ENCODE data around the gene FBXO24.

FBXO24 gene

DNA sequence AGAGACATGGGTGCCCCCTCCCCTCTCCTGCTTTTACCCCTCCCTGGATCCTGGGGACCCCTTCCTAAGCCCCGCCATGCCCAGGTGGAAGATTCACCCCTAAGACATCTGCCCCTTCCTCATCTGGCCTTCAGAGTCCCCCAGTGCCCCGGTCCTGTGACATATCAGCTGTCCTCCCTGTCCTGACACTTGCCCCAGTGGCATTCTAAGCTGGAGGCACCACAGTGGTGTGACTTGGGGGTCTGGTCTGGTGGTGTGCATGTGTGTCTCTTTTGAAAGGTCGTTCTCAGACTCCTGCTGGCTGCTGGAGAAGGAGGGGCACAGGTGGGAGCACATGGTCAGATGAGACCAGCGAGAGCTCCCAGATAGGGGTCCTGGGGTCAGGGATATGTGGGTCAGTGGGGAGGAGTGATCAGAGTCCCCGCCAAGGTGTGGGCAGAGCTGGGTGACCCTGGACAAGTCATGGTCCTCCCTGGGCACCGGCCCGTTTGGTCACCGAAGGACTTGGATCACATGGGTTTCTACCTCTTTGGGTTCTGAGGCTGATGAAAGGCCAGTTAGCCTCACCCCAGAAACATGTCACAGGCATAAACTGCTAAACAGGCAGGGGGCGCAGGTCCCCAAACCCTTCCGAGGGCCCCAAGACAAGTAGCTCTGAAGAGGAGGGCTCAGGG lies 55.9 kb downstream of the FBXO24 start:
- DNase-seq (ENCODE audit: low read depth) = no peak
- TF ChIP-seq, protein P1, sequence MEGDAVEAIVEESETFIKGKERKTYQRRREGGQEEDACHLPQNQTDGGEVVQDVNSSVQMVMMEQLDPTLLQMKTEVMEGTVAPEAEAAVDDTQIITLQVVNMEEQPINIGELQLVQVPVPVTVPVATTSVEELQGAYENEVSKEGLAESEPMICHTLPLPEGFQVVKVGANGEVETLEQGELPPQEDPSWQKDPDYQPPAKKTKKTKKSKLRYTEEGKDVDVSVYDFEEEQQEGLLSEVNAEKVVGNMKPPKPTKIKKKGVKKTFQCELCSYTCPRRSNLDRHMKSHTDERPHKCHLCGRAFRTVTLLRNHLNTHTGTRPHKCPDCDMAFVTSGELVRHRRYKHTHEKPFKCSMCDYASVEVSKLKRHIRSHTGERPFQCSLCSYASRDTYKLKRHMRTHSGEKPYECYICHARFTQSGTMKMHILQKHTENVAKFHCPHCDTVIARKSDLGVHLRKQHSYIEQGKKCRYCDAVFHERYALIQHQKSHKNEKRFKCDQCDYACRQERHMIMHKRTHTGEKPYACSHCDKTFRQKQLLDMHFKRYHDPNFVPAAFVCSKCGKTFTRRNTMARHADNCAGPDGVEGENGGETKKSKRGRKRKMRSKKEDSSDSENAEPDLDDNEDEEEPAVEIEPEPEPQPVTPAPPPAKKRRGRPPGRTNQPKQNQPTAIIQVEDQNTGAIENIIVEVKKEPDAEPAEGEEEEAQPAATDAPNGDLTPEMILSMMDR (conservative IDR thresholded peaks at IDR 0.05; ENCODE audit: low read depth, low read length) = no peak
- H3K4me3 ChIP-seq (ENCODE audit: low read length) = no peak overlapping the region

DNA sequence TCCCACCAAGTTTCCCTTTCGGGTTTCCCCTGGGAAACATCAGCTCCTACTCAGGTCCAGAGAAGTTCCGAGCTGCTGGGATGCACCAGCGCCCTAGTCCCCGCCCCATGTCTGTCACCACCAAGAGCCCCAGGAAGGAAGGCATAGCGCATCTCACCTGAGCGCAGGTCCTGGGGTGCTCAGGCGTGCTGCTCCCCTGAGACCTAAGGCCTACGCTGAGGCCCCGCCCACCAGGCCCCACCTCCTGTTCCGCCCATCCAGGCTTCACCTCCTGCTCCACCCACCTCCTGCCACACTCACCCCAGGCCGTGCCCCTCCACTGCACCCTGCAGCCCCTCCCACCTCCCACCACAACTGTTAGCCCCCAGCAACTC lies 56.4 kb downstream of the FBXO24 start:
- TF ChIP-seq, protein P1 (conservative IDR thresholded peaks at IDR 0.05; ENCODE audit: low read depth, low read length) = no peak
- no peak for DNase-seq (ENCODE audit: low read depth)
- no peak overlapping the region for H3K4me3 ChIP-seq (ENCODE audit: low read length)

DNA sequence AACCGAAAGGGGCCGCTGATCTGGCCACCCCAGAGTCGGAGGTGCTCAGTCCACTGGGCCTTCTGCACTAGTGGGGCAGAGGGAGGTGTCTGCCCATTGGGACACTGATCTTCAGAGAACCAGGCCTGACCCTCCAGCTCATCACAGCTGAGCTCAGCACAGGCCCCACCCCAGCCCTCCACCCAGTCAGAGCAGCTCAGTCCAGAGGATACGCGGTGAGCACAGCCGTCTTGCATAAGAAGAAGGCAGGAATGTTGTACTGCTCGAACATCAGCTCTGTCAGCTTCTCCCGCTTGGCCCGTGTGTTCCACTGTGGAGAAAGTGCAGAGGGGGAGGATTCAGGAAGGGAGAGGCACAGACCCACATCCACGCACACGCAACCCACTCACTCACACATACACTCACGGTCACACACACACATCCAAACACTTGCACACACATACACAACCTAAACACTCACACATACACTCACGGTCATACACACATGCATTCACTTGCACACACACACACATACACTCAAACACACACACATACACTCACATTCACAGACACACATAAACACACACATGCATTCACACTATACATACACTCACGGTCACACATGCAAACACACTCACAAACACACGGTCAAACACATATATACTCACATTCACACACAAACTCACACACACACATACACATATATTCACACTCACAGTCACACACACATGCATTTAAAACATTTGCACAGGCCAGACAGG lies 63.9 kb downstream of the FBXO24 start:
- no peak for DNase-seq (ENCODE audit: low read depth)
- TF ChIP-seq, protein P1 (conservative IDR thresholded peaks at IDR 0.05; ENCODE audit: low read depth, low read length) = no peak
- H3K4me3 ChIP-seq (ENCODE audit: low read length) = no peak overlapping the region

Data from retinal pigment epithelial cell (primary cell).